GM23248 (cell line): Measurements from ENCODE around the gene NCL. TPM values are rescaled to one million over a fixed set of nuclear protein-coding genes. Genes with fewer than 3 reads are reported as not detected.
A peak's percentile ranks its signal among the peaks of the same experiment; 100 is the strongest.

Source experiments
- DNase-seq: peaks from one replicate; pipeline ENCODE4 v3.0.0-alpha.2; 2015
- H2AFZ ChIP-seq: fragments of 200-600 bp; sonication (generic); 2 replicates; pipeline ENCODE4 v1.6.1; 2016; ENCODE audit warnings: antibody characterized with exemption
- H3F3A ChIP-seq: fragments of 200-600 bp; sonication (generic); 2 replicates; pipeline ENCODE4 v1.6.1; 2016; ENCODE audit warnings: mild to moderate bottlenecking, antibody characterized with exemption, mixed run types; ENCODE audit not compliant: insufficient read depth
- H3K27ac ChIP-seq: fragments of 200-600 bp; sonication (generic); 2 replicates; pipeline ENCODE4 v1.5.1; 2016; ENCODE audit warnings: mild to moderate bottlenecking
- H3K27me3 ChIP-seq: fragments of 200-600 bp; sonication (generic); replicated peaks from 2 replicates; pipeline ENCODE4 v1.6.1; 2016; ENCODE audit warnings: mild to moderate bottlenecking; ENCODE audit not compliant: insufficient read depth
- H3K36me3 ChIP-seq: fragments of 200-600 bp; sonication (generic); 2 replicates; pipeline ENCODE4 v1.6.1; 2016; ENCODE audit warnings: low read depth, mild to moderate bottlenecking
- H3K4me1 ChIP-seq: fragments of 200-600 bp; sonication (generic); 2 replicates; pipeline ENCODE4 v1.6.1; 2016; ENCODE audit warnings: mild to moderate bottlenecking; ENCODE audit not compliant: insufficient read depth
- H3K4me2 ChIP-seq: fragments of 200-600 bp; sonication (generic); one replicate; pipeline ENCODE4 v1.6.1; 2016; ENCODE audit warnings: mild to moderate bottlenecking; ENCODE audit not compliant: unreplicated experiment
- H3K4me3 ChIP-seq: fragments of 200-600 bp; sonication (generic); 2 replicates; pipeline ENCODE4 v1.5.1; 2016; ENCODE audit warnings: mild to moderate bottlenecking
- H3K79me2 ChIP-seq: fragments of 200-600 bp; sonication (generic); 2 replicates; pipeline ENCODE4 v1.6.1; 2016; ENCODE audit warnings: mild to moderate bottlenecking; ENCODE audit not compliant: insufficient read depth
- H3K9ac ChIP-seq: fragments of 200-600 bp; sonication (generic); 2 replicates; pipeline ENCODE4 v1.6.1; 2016; ENCODE audit warnings: mild to moderate bottlenecking
- H3K9me2 ChIP-seq: fragments of 200-600 bp; sonication (generic); 2 replicates; pipeline ENCODE4 v1.6.1; 2016; ENCODE audit warnings: mixed run types, mild to moderate bottlenecking, moderate library complexity; ENCODE audit not compliant: insufficient read depth
- H3K9me3 ChIP-seq: fragments of 200-600 bp; sonication (generic); one replicate; pipeline ENCODE4 v1.6.1; 2017; ENCODE audit warnings: low read depth
- H4K20me1 ChIP-seq: fragments of 200-600 bp; sonication (generic); 2 replicates; pipeline ENCODE4 v1.6.0; 2016; ENCODE audit not compliant: insufficient read depth
- EZH2 ChIP-seq: fragments of 200-600 bp; sonication (generic); IDR thresholded peaks from 2 replicates; pipeline ENCODE4 v1.6.1; 2018; ENCODE audit warnings: antibody characterized with exemption, mild to moderate bottlenecking; ENCODE audit not compliant: insufficient read depth, poor library complexity, severe bottlenecking
- EZH2phosphoT487 ChIP-seq: fragments of 200-600 bp; sonication (generic); IDR thresholded peaks from 2 replicates; pipeline ENCODE4 v1.6.1; 2018; ENCODE audit warnings: antibody characterized with exemption, moderate library complexity, mild to moderate bottlenecking, low read depth; ENCODE audit not compliant: insufficient read depth
- WGBS, 2 experiments: methylation state at CpG; one replicate each; pipeline ENCODE4 v1.1.6; 2015 to 2017; ENCODE audit warnings: low lambda C conversion rate in 2 of 2, low coverage in 1 of 2; ENCODE audit errors: missing lambda C conversion rate in 2 of 2; 5-methylcytosine and 5-hydroxymethylcytosine counted together
- in situ Hi-C: fragments of 300-500 bp; cut with MboI; formaldehyde crosslinking; loops from 2 replicates; pipeline ENCODE4 v1.15.0; 2020
- polyA plus RNA-seq: library from polyadenylated mRNA; unstranded; fragments of >200 nt; fragmentation: Nextera tagmentation; extraction: Ambion mirVana; gene quantifications from 2 replicates; pipeline ENCODE4 v1.2.1, GENCODE V29; 2016
- total RNA-seq: library from RNA; depleted of rRNA; stranded (reverse); fragments of >200 nt; shearing (Covaris generic); gene quantifications from 2 replicates; pipeline ENCODE4 v1.2.3, GENCODE V29; 2014

NCL gene
- total and polyA plus RNA-seq, 2 experiments from 2014 or later = 147 to 412 TPM

- TF ChIP-seq EZH2phosphoT487 = no peak
- no peak for TF ChIP-seq EZH2
- in situ Hi-C loops = no loop called here
- no peaks in the 10 kb centered on the region for H3K27me3 ChIP-seq
- H2AFZ ChIP-seq = no peak overlapping the region
- H3K4me1 ChIP-seq = no peaks in the 10 kb centered on the region
- H4K20me1 ChIP-seq = no peaks in the 10 kb centered on the region
- DNase-seq = no peak
- no peaks in the 10 kb centered on the region for H3K9me2 ChIP-seq
- no peak overlapping the region for H3K4me2 ChIP-seq
- H3K9ac ChIP-seq = no peak overlapping the region
- no peak overlapping the region for H3K4me3 ChIP-seq
- no peaks in the 10 kb centered on the region for H3F3A ChIP-seq
- no peak overlapping the region for H3K27ac ChIP-seq
- H3K79me2 ChIP-seq = no peaks in the 10 kb centered on the region
- H3K36me3 ChIP-seq = no peaks in the 10 kb centered on the region
- H3K9me3 ChIP-seq = no peaks in the 10 kb centered on the region
These were observed 38.3 kb upstream of the NCL start for GRCh38 chr2:231502596-231502995.

GRCh38 chr2:231497651-231498050 is 33.4 kb upstream of the NCL start:
- Histone ChIP-seq H3K4me3 (no peak overlapping the region), H3K4me2 (no peak overlapping the region), H3K27me3 (no peaks in the 10 kb centered on the region), H4K20me1 (no peaks in the 10 kb centered on the region), H3K4me1 (no peaks in the 10 kb centered on the region), H3F3A (no peaks in the 10 kb centered on the region), H2AFZ (no peak overlapping the region), H3K9me2 (no peaks in the 10 kb centered on the region), H3K27ac (no peak overlapping the region), H3K9ac (no peak overlapping the region), H3K9me3 (no peaks in the 10 kb centered on the region), H3K79me2 (no peaks in the 10 kb centered on the region), H3K36me3 (no peaks in the 10 kb centered on the region)
- no peak for DNase-seq
- TF ChIP-seq EZH2 (no peak), EZH2phosphoT487 (no peak)
- in situ Hi-C loops = no loop called here
- 92 to 100% methylated on average over 1 of the region's 1 CpG for WGBS, 2 experiments

GRCh38 chr2:231494669-231495068 is 30.4 kb upstream of the NCL start:
- no peak overlapping the region for H3K27ac ChIP-seq
- H3K79me2 ChIP-seq = no peaks in the 10 kb centered on the region
- TF ChIP-seq EZH2phosphoT487 = no peak
- TF ChIP-seq EZH2 = no peak
- H4K20me1 ChIP-seq = no peaks in the 10 kb centered on the region
- in situ Hi-C loops = no loop called here
- no peaks in the 10 kb centered on the region for H3K27me3 ChIP-seq
- no peaks in the 10 kb centered on the region for H3K9me2 ChIP-seq
- 77 to 79% methylated on average over 3 of the region's 3 CpGs for WGBS, 2 experiments
- H3K9me3 ChIP-seq = no peaks in the 10 kb centered on the region
- no peak overlapping the region for H2AFZ ChIP-seq
- no peak overlapping the region for H3K4me2 ChIP-seq
- H3F3A ChIP-seq = no peaks in the 10 kb centered on the region
- H3K4me1 ChIP-seq = no peaks in the 10 kb centered on the region
- no peaks in the 10 kb centered on the region for H3K36me3 ChIP-seq
- no peak for DNase-seq
- no peak overlapping the region for H3K9ac ChIP-seq
- H3K4me3 ChIP-seq = no peak overlapping the region

GRCh38 chr2:231490801-231491200 is 26.5 kb upstream of the NCL start:
- H3F3A ChIP-seq = no peaks in the 10 kb centered on the region
- no peak overlapping the region for H3K27ac ChIP-seq
- WGBS, 2 experiments = 68 to 73% methylated on average over 7 of the region's 7 CpGs
- H3K9me2 ChIP-seq = no peaks in the 10 kb centered on the region
- TF ChIP-seq EZH2 = no peak
- no peak for TF ChIP-seq EZH2phosphoT487
- H3K4me3 ChIP-seq = no peak overlapping the region
- in situ Hi-C loops = no loop called here
- no peak for DNase-seq
- H3K4me1 ChIP-seq = no peaks in the 10 kb centered on the region
- H2AFZ ChIP-seq = no peak overlapping the region
- no peak overlapping the region for H3K4me2 ChIP-seq
- H3K27me3 ChIP-seq = no peaks in the 10 kb centered on the region
- no peaks in the 10 kb centered on the region for H4K20me1 ChIP-seq
- H3K9ac ChIP-seq = no peak overlapping the region
- H3K36me3 ChIP-seq = no peaks in the 10 kb centered on the region
- no peaks in the 10 kb centered on the region for H3K9me3 ChIP-seq
- H3K79me2 ChIP-seq = no peaks in the 10 kb centered on the region

- Histone ChIP-seq H3K9me2 (no peaks in the 10 kb centered on the region), H2AFZ (no peak overlapping the region), H3K27ac (no peak overlapping the region), H3K4me1 (no peaks in the 10 kb centered on the region), H4K20me1 (no peaks in the 10 kb centered on the region), H3K4me3 (no peak overlapping the region), H3K36me3 (no peaks in the 10 kb centered on the region), H3K9me3 (no peaks in the 10 kb centered on the region), H3K9ac (no peak overlapping the region), H3K4me2 (no peak overlapping the region), H3F3A (no peaks in the 10 kb centered on the region), H3K27me3 (no peaks in the 10 kb centered on the region), H3K79me2 (no peaks in the 10 kb centered on the region)
- TF ChIP-seq EZH2phosphoT487 (no peak), EZH2 (no peak)
- in situ Hi-C loops = no loop called here
- WGBS, 2 experiments = 77 to 81% methylated on average over 14 of the region's 14 CpGs
- DNase-seq = peak; percentile 26
These were observed 25.7 kb upstream of the NCL start for GRCh38 chr2:231489990-231490389.
